HG02798 (cell line): ENCODE results near the gene KCNK1.

Experiments
- ATAC-seq: cut with Tn5 transposase; IDR thresholded peaks from one replicate; pipeline ENCODE4 v1.9.1; 2021; ENCODE audit warnings: mild to moderate bottlenecking; ENCODE audit not compliant: unreplicated experiment, poor library complexity

KCNK1 gene

GRCh38 chr1:233613252-233614172 lies at the start of gene KCNK1:
Gene KCNK1 (plus strand): TSS chr1:233614106. CDS start chr1:233614172, 66 bp downstream.
- peak; percentile 13 for ATAC-seq

GRCh38 chr1:233565313-233565712 lies 48.6 kb upstream of the KCNK1 start:
- no peak for ATAC-seq

DNA sequence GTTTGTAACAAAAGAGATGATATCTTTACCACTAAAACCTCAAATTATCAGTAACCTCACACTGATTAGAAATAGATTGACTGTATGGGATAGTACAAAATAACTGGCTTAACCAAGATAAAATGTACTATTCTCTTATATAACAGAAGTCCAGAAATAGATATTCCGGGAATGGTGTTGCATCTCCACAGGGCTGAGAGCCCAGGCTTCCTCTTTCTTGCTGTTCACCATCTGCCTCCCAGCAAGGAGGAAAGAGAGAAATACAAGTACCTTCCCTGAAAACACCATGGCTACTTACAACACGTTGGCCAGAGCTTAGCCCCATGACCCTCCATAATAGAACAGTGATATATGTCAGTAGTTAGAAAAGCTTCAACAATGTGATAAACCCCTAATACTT lies 47.0 kb upstream of the KCNK1 start:
- ATAC-seq, result no peak

DNA sequence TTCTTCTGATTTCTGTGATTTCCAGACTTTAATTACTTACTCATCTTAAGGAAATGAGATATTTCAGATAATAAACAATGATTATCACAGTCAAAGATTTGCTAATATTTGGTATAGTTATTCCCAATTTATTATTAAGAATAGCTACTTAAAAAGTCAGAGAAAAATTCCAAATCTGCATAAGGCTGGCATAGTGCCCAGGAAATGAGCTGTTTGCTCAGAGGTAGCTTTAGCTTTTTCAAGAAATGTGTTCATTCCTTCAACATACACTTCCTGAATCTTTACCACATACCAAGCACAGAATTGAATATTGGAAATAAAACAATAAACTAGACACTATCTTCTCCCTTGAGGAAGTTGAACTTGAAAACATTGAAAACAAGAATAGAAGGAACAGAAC lies 44.3 kb upstream of the KCNK1 start:
- no peak for ATAC-seq

- ATAC-seq, result no peak
These were observed 43.7 kb upstream of the KCNK1 start for GRCh38 chr1:233570216-233570615.

GRCh38 chr1:233570706-233571105 lies 43.2 kb upstream of the KCNK1 start:
- no peak for ATAC-seq

GRCh38 chr1:233572896-233573295 lies 41.0 kb upstream of the KCNK1 start:
- no peak for ATAC-seq

DNA sequence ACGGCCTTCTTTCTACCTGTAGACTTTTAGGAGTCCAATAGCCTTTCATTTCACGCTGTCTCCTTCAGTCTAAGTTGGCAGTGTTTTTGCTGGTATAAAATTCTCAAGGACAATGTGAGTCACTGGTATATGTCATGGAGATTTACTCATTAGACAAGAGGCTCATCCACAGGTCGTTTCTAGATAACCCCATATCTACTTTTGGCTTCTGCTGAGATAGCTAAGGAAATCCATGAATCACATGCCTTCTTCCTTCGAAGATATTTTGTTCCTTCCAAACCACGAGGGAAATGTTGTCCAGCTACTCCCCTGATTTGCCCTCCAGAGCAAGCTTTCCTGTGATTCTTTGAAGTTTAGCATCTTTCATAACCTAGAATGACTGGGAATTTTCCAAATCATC lies 38.5 kb upstream of the KCNK1 start:
- no peak for ATAC-seq

GRCh38 chr1:233582439-233582838 lies 31.5 kb upstream of the KCNK1 start:
- ATAC-seq, result no peak

DNA sequence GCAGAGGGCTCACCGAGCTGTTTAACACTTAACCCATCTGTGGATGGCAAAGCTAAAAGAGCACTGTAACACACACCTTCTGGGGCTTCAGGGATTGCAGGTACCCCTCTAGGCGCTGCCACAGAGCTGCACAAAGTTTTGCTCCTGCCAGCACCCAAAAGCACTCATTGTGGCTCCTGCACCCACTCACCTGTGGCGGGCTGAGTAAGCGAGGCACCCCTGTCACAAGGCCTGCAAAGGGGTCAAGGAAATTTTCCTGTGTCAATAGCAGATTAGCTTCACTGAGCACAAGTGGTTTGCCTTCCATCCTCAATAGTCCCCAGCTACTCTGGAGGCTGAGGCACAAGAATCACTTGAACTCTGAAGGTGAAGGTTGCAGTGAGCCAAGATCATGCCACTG lies 29.5 kb upstream of the KCNK1 start:
- no peak for ATAC-seq

DNA sequence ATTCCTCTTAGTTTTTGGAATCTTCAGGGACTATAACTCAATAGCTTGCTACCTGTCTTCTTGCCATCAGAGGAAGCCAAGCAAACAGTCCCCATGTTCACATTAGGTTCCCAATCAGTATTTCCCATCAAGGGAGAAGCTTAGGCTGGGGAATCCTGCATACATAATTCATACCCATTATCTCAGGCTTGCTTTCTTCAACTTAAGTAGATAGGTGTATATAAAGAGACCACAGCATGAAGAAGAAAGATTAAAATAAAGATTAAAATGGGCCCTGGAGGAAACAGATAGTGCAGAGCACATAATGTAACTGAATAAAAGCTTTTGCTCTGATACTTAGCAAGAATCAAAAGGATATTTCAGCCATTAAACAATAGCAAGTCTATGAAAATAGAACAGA lies 29.0 kb upstream of the KCNK1 start:
- ATAC-seq, result no peak

GRCh38 chr1:233586301-233586700 lies 27.6 kb upstream of the KCNK1 start:
- no peak for ATAC-seq

DNA sequence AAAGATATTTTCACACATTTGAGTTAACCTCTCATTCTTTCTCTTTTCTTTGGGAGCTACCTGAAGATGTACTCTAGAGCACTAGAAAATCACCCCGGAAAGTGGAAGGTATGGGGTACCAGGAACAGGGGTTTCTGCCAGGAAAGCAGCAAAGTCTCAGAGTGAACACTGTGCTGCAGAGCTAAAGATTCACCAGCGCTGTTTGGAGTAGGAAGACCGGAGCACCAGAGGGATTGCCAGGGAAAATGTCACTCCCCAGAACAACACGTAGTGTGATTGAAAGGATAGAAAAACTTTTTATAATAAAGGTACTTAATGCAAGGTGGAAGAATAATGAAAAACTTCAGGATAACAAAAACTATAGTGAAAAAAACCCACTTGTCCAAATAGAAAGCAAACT lies 26.7 kb upstream of the KCNK1 start:
- no peak for ATAC-seq

DNA sequence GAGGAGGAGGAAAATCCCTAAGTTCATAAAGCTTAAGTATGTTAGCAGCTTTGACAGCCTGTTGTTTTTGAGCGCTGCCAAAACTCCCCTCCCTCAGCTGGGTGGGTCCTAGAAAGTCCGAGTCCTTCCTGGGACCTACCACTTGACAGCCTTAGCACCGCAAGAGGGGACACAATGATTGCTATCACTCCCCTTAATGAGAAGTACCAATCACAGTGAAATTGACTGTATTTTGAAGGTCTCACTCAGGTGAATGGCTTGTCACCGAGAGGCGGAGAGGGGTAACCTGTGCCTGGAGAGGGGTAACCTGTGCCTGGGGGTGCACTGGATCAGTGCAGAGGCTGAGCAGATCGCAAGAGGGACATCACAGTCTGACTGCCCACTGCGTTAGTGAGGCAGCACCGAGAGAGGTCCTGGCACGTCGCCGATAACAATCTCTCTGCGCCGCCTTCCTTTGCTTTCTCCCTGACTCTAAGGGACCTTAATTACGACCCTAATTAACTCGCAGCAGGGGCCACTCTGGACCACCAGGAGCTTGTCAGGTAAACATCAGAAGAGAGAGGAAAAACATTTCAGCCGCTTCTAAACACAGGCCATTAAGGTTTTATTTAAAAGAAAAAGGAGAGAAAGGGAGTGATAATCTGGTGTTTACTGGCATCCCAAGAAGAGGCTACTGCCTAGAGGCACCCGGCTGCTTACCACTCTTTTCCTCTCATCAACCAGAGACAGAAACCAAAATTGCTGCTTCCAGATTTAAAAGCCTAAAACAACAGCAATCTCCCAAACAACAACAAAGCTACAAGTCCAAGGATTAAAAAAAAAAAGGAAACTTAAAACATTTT lies 25.7 kb upstream of the KCNK1 start:
- ATAC-seq, result no peak

GRCh38 chr1:233597489-233597901 lies 16.4 kb upstream of the KCNK1 start:
- ATAC-seq, result no peak

DNA sequence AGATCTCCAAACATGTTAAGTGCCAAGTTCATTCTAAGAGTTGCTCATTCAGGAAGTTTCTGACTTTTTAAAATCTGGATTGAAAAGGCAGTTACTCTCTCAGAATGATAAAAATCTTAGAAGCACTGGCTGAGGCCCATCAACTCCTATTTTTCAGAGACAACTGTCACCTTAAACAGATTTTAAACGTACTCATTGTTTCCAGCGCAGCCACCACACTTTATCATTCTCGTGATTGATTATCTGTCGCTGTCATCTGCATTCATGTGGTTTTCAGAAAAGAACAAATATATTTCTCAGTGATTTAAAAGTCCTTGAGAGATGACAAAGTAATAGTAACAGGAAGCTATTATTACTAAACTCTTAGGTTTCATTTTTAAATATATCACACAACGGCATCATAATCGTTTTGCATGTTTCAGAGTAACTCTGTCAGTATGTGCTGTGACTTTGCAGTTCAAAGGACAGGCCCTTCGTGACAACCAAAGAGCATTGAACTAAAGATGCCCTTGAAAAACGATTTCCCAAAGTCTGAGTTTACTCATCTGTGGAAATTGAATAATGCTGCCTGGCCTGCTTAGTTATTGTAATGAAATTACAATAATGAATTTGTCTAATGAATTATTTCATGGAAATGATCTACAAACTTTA lies 14.9 kb upstream of the KCNK1 start:
- peak; percentile 89 for ATAC-seq

GRCh38 chr1:233599542-233600073 lies 14.3 kb upstream of the KCNK1 start:
- peak; percentile 50 for ATAC-seq

DNA sequence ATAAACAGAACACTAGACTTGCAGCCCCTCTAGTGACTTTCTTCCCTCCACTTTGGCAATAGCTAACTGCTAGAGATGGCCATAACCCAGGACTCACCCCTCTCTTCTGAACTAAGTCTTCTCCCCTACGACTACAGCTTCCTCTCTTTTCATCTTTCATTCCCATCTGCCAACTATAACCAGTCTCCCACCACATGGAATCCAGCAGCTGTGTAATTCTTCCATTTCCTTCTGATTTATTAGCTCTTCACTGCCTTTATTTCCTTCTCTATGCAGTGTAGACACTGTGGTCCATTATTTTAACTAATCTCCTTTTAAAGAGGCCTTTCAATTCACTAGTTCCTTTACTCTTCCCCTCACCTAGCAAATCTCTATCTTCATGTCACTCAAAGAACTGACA lies 13.4 kb upstream of the KCNK1 start:
- ATAC-seq, result no peak

DNA sequence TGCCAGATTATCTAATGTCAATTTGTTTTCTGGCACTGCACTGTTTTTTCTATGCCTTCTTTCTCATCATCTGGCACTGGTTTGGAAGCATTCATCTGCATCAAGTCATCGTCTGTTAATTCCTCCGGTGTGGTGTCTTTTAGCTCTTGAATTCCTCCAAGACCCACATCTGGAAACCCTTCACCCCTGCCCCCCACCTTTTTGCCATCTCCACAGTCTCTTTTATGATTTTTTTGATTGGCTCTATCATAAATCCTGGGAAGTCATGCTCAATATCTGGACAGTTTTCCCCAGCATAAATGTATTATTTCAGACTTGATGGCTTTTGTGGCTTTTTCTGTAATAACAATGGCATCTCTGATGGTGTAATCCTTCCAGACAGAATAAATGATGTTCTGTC lies 10.4 kb upstream of the KCNK1 start:
- no peak for ATAC-seq

DNA sequence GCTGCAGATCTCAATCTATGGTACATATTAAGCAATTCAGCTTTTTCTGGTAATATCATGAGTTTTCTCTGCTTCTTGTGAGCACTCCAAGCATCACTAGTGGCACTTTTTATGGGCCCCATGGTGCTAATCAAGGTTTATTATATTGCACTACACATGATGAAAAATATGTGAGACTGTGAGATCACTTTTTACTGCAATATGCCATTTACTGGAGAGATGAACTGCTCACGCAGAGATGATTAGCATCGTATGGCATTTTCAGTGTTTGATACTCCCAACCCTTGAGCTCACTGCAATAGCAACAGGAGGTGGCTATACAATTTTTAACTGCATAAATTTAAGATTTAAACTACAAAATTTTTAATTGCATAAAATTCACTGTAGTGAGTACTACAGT lies 8.7 kb upstream of the KCNK1 start:
- no peak for ATAC-seq

- ATAC-seq, result peak; percentile 25
These were observed 7.1 kb upstream of the KCNK1 start for GRCh38 chr1:233606813-233607212.
